HG02571 (cell line): ENCODE measurements around the gene NAP1L1.

Experiments
- ATAC-seq: cut with Tn5 transposase; IDR thresholded peaks from one replicate; pipeline ENCODE4 v1.9.1; 2021; ENCODE audit warnings: mild to moderate bottlenecking, moderate library complexity; ENCODE audit not compliant: unreplicated experiment

NAP1L1 gene

DNA sequence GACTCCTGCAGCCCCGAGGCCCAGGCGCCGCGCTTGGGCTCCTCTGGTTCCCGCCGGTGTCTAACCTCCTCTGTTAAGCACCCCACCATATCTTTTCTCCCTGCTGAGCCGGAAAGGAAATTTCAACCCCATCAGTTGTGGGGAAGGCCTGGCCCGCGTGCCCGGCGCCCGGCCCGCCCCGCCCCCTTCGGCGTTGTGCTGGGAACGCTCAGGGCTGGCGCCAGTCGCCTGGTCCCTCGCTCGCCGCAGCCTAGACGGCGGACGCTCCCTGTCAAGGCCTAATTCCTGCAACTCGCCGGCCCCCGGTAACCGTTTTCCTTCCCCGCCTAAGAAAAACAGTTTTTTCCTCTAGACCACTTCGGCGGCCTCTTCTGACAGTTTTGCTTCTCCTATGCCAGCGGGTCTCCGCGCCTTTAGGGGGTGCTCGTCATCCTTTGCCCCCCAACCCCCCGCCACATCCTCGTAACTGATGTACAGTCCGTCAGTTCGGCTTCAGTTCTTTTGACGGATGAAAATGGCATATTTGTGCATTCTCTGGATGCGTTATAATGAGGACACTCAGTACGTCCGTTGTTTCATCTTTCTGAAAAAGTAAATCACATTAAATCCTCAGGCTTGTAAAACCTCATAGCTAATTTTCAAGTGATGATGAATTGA lies 506 bp upstream of the NAP1L1 start:
- ATAC-seq, result peak; percentile 54

DNA sequence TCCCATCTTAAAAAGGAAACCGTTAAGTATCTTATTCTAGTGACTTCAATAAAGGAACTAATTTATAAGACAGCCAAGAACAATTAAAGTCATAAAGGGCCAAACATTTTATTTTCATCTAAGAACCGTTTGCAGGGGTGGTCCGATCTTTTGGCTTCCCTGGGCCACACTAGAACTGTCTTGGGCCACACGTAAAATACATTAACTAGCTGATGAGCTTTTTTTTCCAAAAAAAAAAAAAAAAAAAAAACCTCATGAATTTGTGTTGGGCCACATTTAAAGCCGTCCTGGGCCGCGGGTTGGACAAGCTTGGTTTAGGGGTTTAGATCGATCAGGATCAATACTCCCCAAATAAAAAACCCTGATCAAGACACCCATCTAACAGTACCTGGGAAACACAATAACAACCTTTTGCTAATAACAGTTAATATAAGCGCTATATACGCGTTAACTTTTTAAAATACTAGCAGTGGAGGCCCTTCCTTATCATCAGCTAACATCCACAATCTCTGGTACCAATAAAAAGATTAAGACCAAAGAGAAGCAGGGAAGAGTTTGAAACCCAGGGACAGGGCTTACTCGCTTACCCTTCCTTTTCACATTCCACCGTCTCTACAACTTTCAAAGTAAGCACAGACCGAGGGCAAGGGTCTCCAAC lies 1.1 kb downstream of the NAP1L1 start:
- no peak for ATAC-seq

DNA sequence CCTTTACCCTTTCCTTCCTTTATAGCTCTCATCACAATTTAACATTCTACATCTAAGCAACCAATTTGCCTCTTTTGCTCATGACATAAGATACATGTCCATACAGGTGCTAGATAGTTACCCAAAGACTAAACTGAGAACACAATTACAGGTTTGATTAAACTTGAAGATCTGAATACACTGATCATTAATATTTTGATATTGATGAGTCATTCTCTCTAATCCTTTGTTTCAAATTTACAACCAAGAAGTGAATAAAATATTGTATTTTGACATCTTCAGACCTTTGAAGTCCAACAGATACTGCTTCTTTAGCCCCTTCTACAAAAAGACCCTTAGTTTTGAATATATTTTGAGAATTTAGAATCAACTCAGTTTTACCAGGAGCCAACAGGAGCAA lies 2.6 kb downstream of the NAP1L1 start:
- ATAC-seq, result no peak

DNA sequence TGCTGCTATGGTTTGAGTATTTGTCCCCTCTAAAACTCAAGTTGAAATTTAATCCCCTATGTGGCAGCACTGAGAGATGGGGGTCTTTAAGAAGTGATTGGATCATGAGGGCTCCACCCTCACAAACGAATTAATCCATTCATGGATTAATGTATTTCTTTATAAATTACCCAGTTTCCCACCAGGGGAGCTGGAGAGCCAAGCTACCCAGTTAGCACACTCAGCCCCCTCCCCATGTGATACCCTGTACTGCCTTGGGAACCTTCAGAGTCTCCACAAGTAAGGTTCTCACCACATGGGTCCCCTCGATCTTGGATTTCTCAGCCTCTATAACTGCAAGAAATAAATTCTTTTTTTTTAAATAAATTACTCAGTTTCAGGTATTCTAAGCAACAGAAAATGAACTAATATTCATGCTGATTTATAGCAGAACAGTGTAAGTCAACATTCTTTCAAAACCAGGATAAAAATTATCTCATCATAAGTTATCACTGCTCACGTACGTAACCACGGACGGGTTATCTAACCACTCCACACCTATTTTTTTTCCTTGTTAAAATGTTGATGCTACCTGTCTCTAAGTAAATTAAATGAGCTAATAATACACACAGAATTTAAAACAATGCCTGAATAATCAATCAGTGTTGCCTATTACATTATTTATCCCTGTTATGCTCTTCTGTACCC lies 3.6 kb downstream of the NAP1L1 start:
- ATAC-seq, result no peak

DNA sequence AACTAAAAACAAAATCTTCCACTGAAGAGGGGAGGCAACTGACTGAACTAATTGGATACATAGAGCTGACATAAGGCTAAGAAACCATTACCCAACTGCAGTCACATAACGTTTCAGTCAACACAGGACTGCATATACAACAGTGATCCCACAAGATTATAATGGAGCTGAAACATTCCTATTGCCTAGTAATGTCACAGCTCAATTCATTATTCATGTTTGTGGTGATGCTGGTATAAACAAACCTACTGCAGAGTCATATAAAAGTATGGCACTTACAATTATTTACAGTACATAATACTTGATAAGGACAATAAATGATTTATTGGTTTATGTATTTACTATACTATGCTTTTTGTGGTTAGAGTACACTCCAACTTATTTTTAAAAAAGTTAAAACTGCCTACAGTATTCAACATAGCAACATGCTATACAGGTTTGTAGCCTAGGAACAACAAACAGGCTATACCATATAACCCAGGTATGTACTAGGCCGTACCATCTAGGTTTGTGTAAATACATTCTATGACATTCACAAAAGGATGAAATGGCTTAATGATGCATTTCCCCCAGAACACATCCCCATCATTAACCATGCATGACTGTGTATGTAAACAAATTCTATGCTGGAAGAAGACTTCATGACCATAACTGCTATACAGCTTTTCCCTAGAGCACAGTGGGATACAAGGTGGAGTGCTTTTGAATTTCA lies 4.3 kb downstream of the NAP1L1 start:
- no peak for ATAC-seq

DNA sequence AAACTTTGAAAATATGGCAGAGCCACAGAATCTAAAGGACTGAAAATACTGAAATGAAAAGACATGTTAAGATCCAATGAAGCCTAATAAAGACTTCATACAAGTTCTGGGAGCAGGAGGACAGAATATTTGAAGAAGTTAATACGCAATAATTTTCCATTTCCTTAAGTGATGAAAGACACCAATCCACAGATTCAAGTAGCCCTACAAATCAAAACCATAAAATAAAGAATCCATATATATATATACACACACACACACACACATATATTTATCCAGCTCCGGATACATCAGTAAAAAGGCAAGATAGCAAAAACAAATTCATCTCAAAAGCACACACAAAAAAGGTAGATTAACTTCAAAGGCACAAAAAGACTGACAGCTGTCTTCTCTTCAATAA lies 5.7 kb downstream of the NAP1L1 start:
- ATAC-seq, result no peak

DNA sequence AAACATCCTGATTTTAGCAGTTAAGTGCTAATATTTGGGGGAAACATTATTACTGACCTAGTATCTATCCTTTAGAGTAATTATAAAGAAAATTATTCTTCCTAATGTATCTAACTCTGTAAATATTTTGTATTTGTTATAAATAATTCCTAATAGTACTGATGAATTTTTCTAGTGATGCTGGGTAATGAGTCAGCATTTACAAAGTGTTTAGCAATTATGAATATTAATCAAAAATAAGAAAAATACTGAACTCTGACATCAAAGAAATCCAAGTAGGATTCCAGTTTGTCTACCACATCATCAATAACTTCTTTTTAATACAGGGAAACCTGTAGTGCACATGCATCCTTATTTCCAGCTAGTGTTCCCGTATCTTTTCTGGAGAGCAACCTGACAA lies 9.0 kb downstream of the NAP1L1 start:
- ATAC-seq, result no peak

DNA sequence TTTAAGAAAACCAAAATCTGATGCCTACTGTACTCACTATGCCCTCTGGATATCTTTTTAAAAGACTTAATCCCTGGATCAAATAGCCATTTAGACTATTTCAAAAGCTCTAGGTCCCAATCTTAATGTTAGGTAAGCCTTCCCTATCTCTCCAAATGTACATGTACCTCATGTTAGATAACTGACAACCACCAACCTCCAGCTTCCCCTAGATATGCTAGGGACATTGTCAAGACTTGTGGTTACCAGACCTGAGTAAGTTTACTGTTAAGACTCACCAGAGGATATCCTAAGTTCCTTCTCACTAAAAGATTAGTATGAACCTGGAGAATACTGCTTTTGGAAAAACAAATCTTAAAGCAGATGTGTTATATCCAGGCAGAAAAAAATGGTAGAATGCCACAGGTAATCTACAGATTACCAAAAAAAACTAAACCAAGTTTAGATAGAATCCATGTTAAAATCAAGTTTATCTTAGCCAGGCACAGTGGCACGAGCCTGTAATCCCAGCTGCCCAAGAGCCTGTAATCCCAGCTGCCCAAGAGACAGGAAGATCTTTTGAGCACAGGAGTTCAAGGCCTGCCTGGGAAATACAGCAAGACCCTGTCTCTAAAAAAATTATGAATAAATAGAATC lies 9.7 kb downstream of the NAP1L1 start:
- no peak for ATAC-seq

DNA sequence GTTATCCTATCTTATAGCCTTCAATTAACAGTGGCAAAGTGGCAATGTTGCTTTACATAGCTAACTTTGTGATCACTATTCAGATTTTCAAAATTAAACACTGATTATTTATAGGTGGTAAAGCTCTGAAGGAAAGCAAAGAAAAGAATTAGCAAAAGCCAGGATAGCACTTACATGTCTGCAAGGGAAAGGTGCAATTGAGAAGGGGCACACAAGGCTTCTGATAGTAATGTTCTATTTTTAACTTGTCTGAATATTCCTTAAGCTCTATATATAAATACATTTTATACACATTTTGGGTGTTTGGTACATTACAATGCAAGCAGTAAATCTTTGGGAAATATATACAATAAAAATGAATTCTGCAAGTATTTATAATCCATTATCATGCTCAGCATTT lies 10.9 kb downstream of the NAP1L1 start:
- ATAC-seq, result no peak

DNA sequence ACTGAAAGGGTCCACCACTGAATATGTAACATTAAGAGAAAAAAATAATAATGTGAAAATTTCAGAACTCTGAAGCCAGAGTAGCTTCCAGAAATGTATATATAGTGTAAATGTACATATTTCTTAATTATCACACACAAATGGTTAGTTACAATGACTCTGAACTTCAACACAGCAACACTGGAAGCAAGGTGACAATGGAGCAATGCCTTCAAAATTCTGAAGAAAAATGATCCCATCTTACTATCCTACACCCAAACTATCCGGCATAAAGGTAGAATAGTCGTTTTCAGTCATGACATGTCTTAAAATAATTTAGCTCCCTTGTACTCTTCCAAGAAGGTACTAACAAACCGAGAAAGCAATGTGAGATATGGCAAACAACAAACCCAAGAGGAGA lies 11.9 kb downstream of the NAP1L1 start:
- no peak for ATAC-seq

DNA sequence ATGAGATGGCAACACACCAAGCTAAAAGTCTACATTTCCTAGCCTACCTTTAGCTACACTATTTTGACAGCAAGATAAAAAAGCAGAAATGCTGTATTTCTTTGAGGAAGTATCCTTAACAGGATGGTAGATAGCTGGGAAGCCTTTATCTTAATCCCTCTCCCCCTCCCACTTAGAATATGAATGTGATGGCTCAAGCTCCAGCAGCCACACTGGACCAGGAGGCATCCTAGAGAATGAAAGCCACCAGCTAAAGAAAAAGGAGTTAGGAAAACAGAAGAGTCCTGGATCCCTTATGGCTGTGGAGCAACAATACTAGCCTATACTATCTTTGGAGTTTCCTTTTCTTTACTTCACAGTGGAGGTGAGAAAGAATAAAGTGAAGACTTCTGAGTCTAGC lies 15.1 kb downstream of the NAP1L1 start:
- ATAC-seq, result no peak

DNA sequence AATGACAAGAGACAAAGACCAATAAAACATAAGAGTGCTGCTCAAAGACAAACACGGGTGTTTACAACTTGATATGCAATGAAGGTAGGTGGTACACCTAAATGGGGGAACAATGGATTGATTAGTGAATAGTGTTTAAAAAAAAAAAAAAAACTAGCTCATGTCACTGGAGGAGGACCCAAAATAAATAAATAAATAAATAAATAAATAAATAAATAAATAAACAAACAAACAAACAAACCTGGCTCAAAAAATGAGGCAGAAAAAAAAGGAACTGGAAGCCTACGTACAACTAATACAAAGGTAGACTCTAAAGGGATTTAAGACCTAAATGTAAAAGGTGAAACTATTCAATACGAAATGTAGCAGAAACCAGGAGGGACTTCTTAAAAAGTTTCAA lies 18.6 kb downstream of the NAP1L1 start:
- no peak for ATAC-seq

DNA sequence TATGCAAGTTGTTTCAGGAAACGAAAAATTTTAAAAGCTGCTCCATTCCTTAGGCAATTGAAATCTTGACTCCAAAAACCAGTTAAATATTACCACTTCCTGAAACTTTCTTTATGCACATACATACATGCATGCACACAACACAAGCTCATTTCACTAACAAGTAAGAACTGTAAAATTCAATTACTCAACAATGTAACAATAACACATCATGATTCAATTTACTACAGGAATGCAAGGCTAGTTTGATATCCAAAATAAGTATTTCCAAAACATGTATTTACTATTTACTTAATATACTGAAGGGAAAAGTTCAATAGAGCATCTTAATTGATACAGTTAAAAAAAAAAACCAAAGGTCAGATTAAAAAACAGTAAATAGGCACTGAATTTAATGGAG lies 19.6 kb downstream of the NAP1L1 start:
- ATAC-seq, result no peak

DNA sequence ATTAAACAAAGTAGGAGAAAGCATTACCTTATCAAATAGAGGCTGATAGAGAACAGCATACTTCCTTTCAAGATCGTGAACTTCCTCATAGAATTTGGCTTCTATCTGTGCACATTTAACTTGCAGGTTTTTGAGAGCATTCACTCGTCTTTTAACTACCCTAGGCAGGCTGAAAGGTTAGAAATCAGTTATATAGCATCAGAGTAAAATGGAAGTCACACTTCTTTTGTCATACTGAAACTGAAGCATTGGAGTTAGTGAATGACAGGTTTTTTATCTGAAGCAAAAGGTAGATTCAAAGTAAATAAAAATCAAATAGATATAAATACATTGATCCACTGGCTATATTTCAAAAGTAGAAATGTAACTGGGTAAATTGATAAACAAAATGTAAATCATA lies 24.4 kb downstream of the NAP1L1 start:
- ATAC-seq, result no peak

DNA sequence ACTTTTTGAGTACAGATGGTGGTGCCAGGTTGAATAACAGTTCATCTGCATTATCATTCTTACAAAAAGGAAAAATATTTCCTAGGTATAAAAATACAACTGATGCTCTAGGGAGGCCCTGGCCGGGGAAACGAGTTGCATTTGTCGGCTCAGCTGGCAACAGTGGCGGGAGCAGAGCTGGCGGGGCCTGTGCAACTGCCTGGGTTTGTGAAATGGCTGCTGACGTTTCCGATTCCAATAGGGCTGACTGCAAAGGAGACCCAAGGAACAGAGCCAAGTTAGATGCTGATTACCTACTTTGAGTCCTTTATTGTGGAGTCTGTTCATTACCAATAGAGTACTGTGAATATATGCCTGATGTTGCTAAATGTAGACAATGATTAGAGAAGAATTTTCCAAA lies 27.2 kb downstream of the NAP1L1 start:
- no peak for ATAC-seq

DNA sequence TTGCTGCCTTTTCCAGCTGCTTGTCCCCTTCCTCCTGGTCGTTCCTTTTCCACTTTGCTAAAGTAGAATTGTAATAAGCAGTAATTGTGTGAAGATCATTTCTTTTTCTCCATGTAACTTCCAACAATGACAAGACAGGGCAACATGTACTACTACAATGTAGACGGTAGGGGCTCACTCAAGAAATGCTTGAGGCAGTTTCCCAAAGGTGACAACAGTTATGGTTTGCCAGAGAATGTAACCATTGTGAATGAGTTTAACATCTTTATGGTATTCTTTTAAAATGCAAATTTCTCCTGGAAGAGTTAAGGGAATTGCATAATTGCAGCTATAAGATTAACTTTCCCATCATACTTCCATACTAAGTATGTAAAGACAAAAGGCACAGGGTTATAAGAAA lies 29.1 kb downstream of the NAP1L1 start:
- ATAC-seq, result no peak

DNA sequence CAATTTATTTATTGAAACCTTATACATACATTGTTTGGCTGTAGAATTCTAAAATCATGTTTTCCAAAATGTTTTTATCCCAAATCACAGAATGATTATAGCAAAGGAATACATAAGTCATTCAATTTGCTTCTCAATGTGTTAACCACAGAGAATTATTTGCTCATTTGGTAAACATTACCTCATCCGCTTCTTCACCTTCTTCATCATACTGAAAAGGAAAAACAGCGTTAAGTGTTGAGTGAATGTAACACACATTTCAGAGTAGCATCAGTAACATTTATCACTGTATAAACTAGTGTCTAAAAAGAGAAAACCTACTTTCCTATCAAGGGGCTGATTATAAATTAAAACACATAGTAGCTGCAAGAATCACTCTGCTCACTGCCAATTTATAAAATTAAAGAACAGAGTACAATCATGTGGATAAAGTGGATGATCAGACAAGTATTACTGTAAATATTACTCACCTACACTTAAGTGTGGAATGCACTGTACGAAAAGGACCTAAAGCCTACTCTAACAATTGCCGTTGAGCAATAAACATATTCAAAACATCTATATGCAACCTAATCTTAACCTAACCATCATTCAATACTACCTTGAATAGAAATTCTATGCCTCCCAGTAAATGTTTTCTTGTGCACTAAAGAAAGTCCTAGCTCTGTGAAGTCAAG lies 34.8 kb downstream of the NAP1L1 start:
- no peak for ATAC-seq

DNA sequence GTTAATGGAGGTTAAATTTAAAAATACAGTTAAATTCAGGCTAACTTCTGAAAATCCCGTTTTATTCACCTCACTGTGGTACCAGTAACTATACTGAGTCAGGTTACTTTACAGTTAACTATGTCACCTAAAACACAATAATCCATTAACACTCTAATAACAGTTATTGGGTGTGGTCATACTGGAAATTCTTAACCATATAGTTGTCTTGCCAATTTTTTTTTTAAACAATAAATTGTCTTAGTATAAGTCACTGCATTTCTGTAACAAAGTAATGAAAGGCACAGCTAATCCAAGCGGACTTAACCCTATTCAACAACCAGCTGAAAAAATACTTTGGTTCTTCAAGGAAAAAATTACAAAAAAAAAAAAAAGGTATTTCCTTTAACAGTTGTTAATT lies 36.7 kb downstream of the NAP1L1 start:
- ATAC-seq, result no peak

DNA sequence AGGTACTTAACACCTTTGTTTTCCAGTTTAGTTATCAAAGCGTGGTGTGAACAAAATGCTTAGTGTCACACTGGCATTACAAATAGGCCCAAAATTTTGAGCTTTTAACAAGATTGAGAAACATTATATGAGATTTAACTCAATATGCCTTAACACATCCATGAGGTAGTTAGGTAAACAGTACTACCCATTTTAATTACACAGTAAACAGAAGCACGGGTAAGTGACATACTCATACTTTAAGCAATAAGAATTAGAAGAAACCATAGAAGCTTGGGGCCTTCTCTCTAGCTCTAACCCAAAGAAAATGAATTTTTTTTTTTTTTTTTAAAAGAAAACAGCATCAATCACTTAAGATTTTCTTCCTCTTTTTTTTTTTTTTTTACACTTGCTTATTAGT lies 37.4 kb downstream of the NAP1L1 start:
- ATAC-seq, result no peak

DNA sequence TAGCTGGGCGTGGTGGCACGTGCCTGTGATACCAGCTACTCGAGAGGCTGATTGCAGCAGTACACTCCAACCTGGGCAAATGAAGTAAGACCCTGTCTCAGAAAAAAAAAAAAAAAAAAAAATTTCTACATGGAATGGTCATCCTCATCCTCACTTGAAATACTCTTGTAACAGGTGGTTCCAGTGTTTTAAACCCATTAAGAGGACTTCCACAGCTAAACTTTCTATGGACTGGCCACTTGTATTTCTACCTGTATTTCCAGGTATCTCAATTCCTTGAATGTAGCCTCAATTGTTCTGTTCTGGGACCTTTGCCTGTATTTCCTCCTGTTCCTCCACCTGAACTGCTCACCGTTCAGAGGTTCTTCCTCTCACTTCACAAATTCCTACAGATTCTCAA lies 41.1 kb downstream of the NAP1L1 start:
- ATAC-seq, result no peak

DNA sequence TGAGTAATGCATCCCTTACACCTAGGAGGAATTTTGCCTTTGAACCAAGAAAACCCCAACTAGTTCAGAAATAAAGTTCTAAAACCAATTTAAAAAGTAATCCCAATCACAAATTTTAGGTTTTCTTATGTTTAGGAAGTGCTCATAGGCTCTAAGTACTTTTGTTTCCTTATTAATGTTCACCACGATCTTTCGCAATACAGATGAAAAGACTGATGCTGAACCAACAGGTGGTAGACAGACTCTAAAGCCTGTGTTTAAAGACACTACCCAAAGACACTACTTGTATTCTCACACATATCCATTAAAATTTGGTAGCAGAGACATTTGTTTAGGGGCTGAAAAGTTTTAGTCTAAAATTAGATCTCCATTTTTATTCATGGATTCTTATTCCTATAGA lies 42.3 kb downstream of the NAP1L1 start:
- no peak for ATAC-seq
